OCI-LY1 (cell line): ENCODE measurements around the gene HMGCS1.

ENCODE experiments used
- H2AFZ ChIP-seq: fragments of 200-600 bp; sonication (generic), shearing (Covaris generic); 2 replicates; pipeline ENCODE4 v1.6.0; 2014; ENCODE audit warnings: antibody characterized with exemption, mild to moderate bottlenecking, low read length
- H3F3A ChIP-seq: fragments of 200-600 bp; sonication (generic), shearing (Covaris generic); 2 replicates; pipeline ENCODE4 v1.6.0; 2014; ENCODE audit warnings: mild to moderate bottlenecking, antibody characterized with exemption, low read length, moderate library complexity; ENCODE audit not compliant: insufficient read depth
- H3K27ac ChIP-seq: fragments of 200-600 bp; sonication (generic); 2 replicates; pipeline ENCODE4 v1.5.1; 2014; ENCODE audit warnings: low read length, mixed run types, mild to moderate bottlenecking, low read depth; ENCODE audit not compliant: poor library complexity, severe bottlenecking
- H3K27me3 ChIP-seq: fragments of 200-600 bp; sonication (generic); 2 replicates; pipeline ENCODE4 v1.6.0; 2014; ENCODE audit warnings: antibody characterized with exemption, mild to moderate bottlenecking, low read length, moderate library complexity; ENCODE audit not compliant: insufficient read depth
- H3K36me3 ChIP-seq: fragments of 200-600 bp; sonication (generic); 2 replicates; pipeline ENCODE4 v1.6.1; 2014; ENCODE audit warnings: mild to moderate bottlenecking, antibody characterized with exemption, low read length, moderate library complexity, mixed read lengths; ENCODE audit not compliant: insufficient read depth
- H3K4me1 ChIP-seq: fragments of 200-600 bp; sonication (generic); 2 replicates; pipeline ENCODE4 v1.5.1; 2014; ENCODE audit warnings: mild to moderate bottlenecking, low read length, moderate library complexity; ENCODE audit not compliant: insufficient read depth, severe bottlenecking
- H3K4me2 ChIP-seq: fragments of 200-600 bp; sonication (generic), shearing (Covaris generic); 2 replicates; pipeline ENCODE4 v1.6.1; 2014; ENCODE audit warnings: low read length
- H3K4me3 ChIP-seq: fragments of 200-600 bp; sonication (generic); 2 replicates; pipeline ENCODE4 v1.5.1; 2014; ENCODE audit warnings: low read length, low read depth, mild to moderate bottlenecking, mixed read lengths; ENCODE audit not compliant: poor library complexity, severe bottlenecking
- H3K79me2 ChIP-seq: fragments of 200-600 bp; shearing (Covaris generic); 2 replicates; pipeline ENCODE4 v1.6.1; 2016; ENCODE audit warnings: mixed run types, low read length, mixed read lengths; ENCODE audit not compliant: insufficient read depth
- H3K9ac ChIP-seq: fragments of 200-600 bp; sonication (generic), shearing (Covaris generic); 2 replicates; pipeline ENCODE4 v1.6.1; 2014; ENCODE audit warnings: mild to moderate bottlenecking, low read length, mixed read lengths
- H3K9me2 ChIP-seq: fragments of 200-600 bp; sonication (generic), shearing (Covaris generic); 2 replicates; pipeline ENCODE4 v1.6.1; 2014; ENCODE audit warnings: low read depth, mild to moderate bottlenecking, low read length, mixed read lengths
- H3K9me3 ChIP-seq: fragments of 200-600 bp; shearing (Covaris generic); 2 replicates; pipeline ENCODE4 v1.6.1; 2014; ENCODE audit warnings: low read length, mixed read lengths
- H4K20me1 ChIP-seq: fragments of 200-600 bp; sonication (generic), shearing (Covaris generic); 2 replicates; pipeline ENCODE4 v1.6.0; 2016; ENCODE audit warnings: mild to moderate bottlenecking, low read length; ENCODE audit not compliant: insufficient read depth
- CTCF ChIP-seq: fragments of 200-600 bp; sonication (generic), shearing (Covaris generic); IDR thresholded peaks from 2 replicates; pipeline ENCODE4 v1.5.1; 2017; ENCODE audit warnings: mild to moderate bottlenecking, antibody characterized with exemption, low read length, moderate library complexity, mixed read lengths
- EZH2 ChIP-seq: fragments of 200-600 bp; sonication (generic), shearing (Covaris generic); IDR thresholded peaks from 2 replicates; pipeline ENCODE4 v1.8.0; 2017; ENCODE audit warnings: borderline replicate concordance, mixed run types, mild to moderate bottlenecking, antibody characterized with exemption, low read length, moderate library complexity, mixed read lengths

HMGCS1 gene

GRCh38 chr5:43244823-43245565 lies 68.2 kb downstream of the HMGCS1 start:
- H2AFZ ChIP-seq, result no peak overlapping the region
- H3K36me3 ChIP-seq, result no peaks in the 10 kb centered on the region
- no peaks in the 10 kb centered on the region for H3K9me3 ChIP-seq
- H3K4me1 ChIP-seq, result no peaks in the 10 kb centered on the region
- no peaks in the 10 kb centered on the region for H3K79me2 ChIP-seq
- no peak for TF ChIP-seq CTCF
- TF ChIP-seq EZH2, result no peak
- H3K9me2 ChIP-seq, result no peaks in the 10 kb centered on the region
- no peaks in the 10 kb centered on the region for H3K27me3 ChIP-seq
- no peak overlapping the region for H3K9ac ChIP-seq
- H4K20me1 ChIP-seq, result no peaks in the 10 kb centered on the region
- H3K4me2 ChIP-seq, result no peak overlapping the region
- no peak overlapping the region for H3K27ac ChIP-seq
- no peaks in the 10 kb centered on the region for H3F3A ChIP-seq
- H3K4me3 ChIP-seq, result no peak overlapping the region

GRCh38 chr5:43243270-43243669 lies 69.9 kb downstream of the HMGCS1 start:
- Histone ChIP-seq H3K27ac (no peak overlapping the region), H3K4me3 (no peak overlapping the region), H3K9me2 (no peaks in the 10 kb centered on the region), H4K20me1 (no peaks in the 10 kb centered on the region), H3F3A (no peaks in the 10 kb centered on the region), H3K4me2 (no peak overlapping the region), H3K79me2 (no peaks in the 10 kb centered on the region), H3K27me3 (no peaks in the 10 kb centered on the region), H2AFZ (no peak overlapping the region), H3K4me1 (no peaks in the 10 kb centered on the region), H3K36me3 (no peaks in the 10 kb centered on the region), H3K9ac (no peak overlapping the region), H3K9me3 (no peaks in the 10 kb centered on the region)
- TF ChIP-seq CTCF, result no peak
- TF ChIP-seq EZH2, result no peak

- H3K36me3 ChIP-seq, result no peaks in the 10 kb centered on the region
- no peaks in the 10 kb centered on the region for H3K79me2 ChIP-seq
- no peaks in the 10 kb centered on the region for H3K4me1 ChIP-seq
- H3K9ac ChIP-seq, result no peak overlapping the region
- H3K4me2 ChIP-seq, result no peak overlapping the region
- H3K9me2 ChIP-seq, result no peaks in the 10 kb centered on the region
- H3K27me3 ChIP-seq, result no peaks in the 10 kb centered on the region
- H3K9me3 ChIP-seq, result no peaks in the 10 kb centered on the region
- H3K4me3 ChIP-seq, result no peak overlapping the region
- no peaks in the 10 kb centered on the region for H3F3A ChIP-seq
- no peak for TF ChIP-seq EZH2
- no peak for TF ChIP-seq CTCF
- H2AFZ ChIP-seq, result no peak overlapping the region
- H4K20me1 ChIP-seq, result no peaks in the 10 kb centered on the region
- H3K27ac ChIP-seq, result no peak overlapping the region
These were observed 71.0 kb downstream of the HMGCS1 start for GRCh38 chr5:43242196-43242595.
